KMS-11 (cell line): ENCODE measurements around the gene SUPT20HL2.

ENCODE experiments used
- H2AFZ ChIP-seq: fragments of 200-600 bp; sonication (generic); 2 replicates; pipeline ENCODE4 v1.6.1; 2016; ENCODE audit warnings: antibody characterized with exemption, mixed run types, low read depth
- H3K27ac ChIP-seq: fragments of 200-600 bp; sonication (generic); 2 replicates; pipeline ENCODE4 v1.6.1; 2016; ENCODE audit warnings: mild to moderate bottlenecking, mixed run types
- H3K27me3 ChIP-seq: fragments of 200-600 bp; sonication (generic); 2 replicates; pipeline ENCODE4 v1.6.1; 2017; ENCODE audit warnings: mild to moderate bottlenecking, low read depth, mixed run types, moderate library complexity; ENCODE audit not compliant: insufficient read depth
- H3K36me3 ChIP-seq: fragments of 200-600 bp; sonication (generic); 2 replicates; pipeline ENCODE4 v1.6.1; 2017; ENCODE audit warnings: mild to moderate bottlenecking, mixed run types; ENCODE audit not compliant: insufficient read depth
- H3K4me1 ChIP-seq: fragments of 200-600 bp; sonication (generic); 2 replicates; pipeline ENCODE4 v1.6.1; 2016; ENCODE audit warnings: mild to moderate bottlenecking, low read depth, mixed run types; ENCODE audit not compliant: poor library complexity, severe bottlenecking
- H3K4me2 ChIP-seq: fragments of 200-600 bp; sonication (generic); 2 replicates; pipeline ENCODE4 v1.7.0; 2016; ENCODE audit warnings: mild to moderate bottlenecking, mixed run types
- H3K4me3 ChIP-seq: fragments of 200-600 bp; sonication (generic); IDR thresholded peaks from 2 replicates; pipeline ENCODE4 v1.6.1; 2017; ENCODE audit warnings: low read depth, low read length, mixed read lengths; ENCODE audit not compliant: insufficient read depth
- H3K79me2 ChIP-seq: fragments of 200-600 bp; sonication (generic); 2 replicates; pipeline ENCODE4 v1.6.1; 2016; ENCODE audit warnings: low read depth, mixed run types; ENCODE audit not compliant: insufficient read depth
- H3K9ac ChIP-seq: fragments of 200-600 bp; sonication (generic); 2 replicates; pipeline ENCODE4 v1.6.1; 2016; ENCODE audit warnings: mild to moderate bottlenecking, mixed run types
- H4K20me1 ChIP-seq: fragments of 200-600 bp; sonication (generic); 2 replicates; pipeline ENCODE4 v1.6.1; 2016; ENCODE audit warnings: mild to moderate bottlenecking, mixed run types; ENCODE audit not compliant: insufficient read depth
- CTCF ChIP-seq: fragments of 200-600 bp; sonication (generic); conservative IDR thresholded peaks from 2 replicates; pipeline ENCODE4 v1.6.1; 2017; ENCODE audit warnings: low read depth, mild to moderate bottlenecking, antibody characterized with exemption, low read length, moderate library complexity, mixed read lengths

Gene SUPT20HL2

GRCh38 chrX:24332878-24333277, 19.0 kb upstream of the SUPT20HL2 start:
- Histone ChIP-seq H3K4me2 (no peak overlapping the region), H3K9ac (no peak overlapping the region), H3K27ac (no peak overlapping the region), H3K4me1 (no peaks in the 10 kb centered on the region), H3K27me3 (no peaks in the 10 kb centered on the region), H3K36me3 (no peaks in the 10 kb centered on the region), H4K20me1 (no peaks in the 10 kb centered on the region), H3K4me3 (no peak overlapping the region), H2AFZ (no peak overlapping the region), H3K79me2 (no peaks in the 10 kb centered on the region)
- no peak for TF ChIP-seq CTCF

- Histone ChIP-seq H3K4me2 (no peak overlapping the region), H4K20me1 (no peaks in the 10 kb centered on the region), H3K4me1 (no peaks in the 10 kb centered on the region), H3K79me2 (no peaks in the 10 kb centered on the region), H3K4me3 (no peak overlapping the region), H3K27ac (no peak overlapping the region), H2AFZ (no peak overlapping the region), H3K36me3 (no peaks in the 10 kb centered on the region), H3K27me3 (no peaks in the 10 kb centered on the region), H3K9ac (no peak overlapping the region)
- TF ChIP-seq CTCF: no peak
Measured at GRCh38 chrX:24325231-24325630, 11.4 kb upstream of the SUPT20HL2 start.

GRCh38 chrX:24321741-24322395, 8.0 kb upstream of the SUPT20HL2 start:
- no peak overlapping the region for H3K27ac ChIP-seq

GRCh38 chrX:24317567-24317966, 3.7 kb upstream of the SUPT20HL2 start:
- no peak overlapping the region for H3K27ac ChIP-seq
- no peak overlapping the region for H3K9ac ChIP-seq
- no peaks in the 10 kb centered on the region for H3K36me3 ChIP-seq
- H3K27me3 ChIP-seq: no peaks in the 10 kb centered on the region
- H3K79me2 ChIP-seq: no peaks in the 10 kb centered on the region
- no peaks in the 10 kb centered on the region for H3K4me1 ChIP-seq
- TF ChIP-seq CTCF: no peak
- H4K20me1 ChIP-seq: no peaks in the 10 kb centered on the region
- H3K4me3 ChIP-seq: no peak overlapping the region
- H3K4me2 ChIP-seq: no peak overlapping the region
- H2AFZ ChIP-seq: no peak overlapping the region

More at GRCh38 chrX:24321741-24322395, 8.0 kb upstream of the SUPT20HL2 start:
- Histone ChIP-seq H3K4me3 (no peak overlapping the region), H3K9ac (no peak overlapping the region), H3K4me1 (no peaks in the 10 kb centered on the region), H3K79me2 (no peaks in the 10 kb centered on the region), H3K4me2 (no peak overlapping the region), H3K36me3 (no peaks in the 10 kb centered on the region), H4K20me1 (no peaks in the 10 kb centered on the region), H3K27me3 (no peaks in the 10 kb centered on the region), H2AFZ (no peak overlapping the region)
- no peak for TF ChIP-seq CTCF
